HG03342 (cell line): ENCODE data around the gene ARHGAP21.
"Not testable (repeated sequence)": the region's sequence is repeated elsewhere in the genome, so short reads cannot be mapped to it uniquely, and the experiment has no call there.

Source experiments
- ATAC-seq: cut with Tn5 transposase; IDR thresholded peaks from one replicate; pipeline ENCODE4 v1.9.1; 2021; ENCODE audit warnings: mild to moderate bottlenecking, moderate library complexity; ENCODE audit not compliant: unreplicated experiment

Gene ARHGAP21

DNA sequence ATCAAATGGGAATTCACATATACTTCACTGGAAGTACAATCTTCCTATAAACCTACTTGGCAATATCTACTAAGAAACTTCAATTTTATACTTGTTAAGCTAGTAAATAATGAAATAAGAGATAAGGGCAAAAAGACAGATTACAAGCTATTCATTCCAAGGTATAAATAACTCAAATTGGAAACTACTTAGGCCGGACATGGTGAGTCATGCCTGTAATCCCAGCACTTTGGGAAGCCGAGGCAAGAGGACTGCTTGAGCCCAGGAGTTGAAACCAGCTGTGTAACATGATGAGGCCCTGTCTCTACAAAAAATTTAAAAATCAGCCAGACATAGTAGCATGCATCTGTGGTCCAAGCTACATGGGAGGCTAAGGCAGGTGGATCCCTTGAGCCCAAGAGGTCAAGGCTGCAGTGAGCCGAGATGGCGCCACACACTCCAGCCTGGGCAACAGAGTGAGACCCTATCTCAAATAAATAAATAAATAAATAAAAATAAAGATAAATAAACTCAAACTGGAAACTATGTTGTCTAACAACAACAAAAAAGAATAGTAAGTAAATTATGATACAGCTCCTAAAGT is 37.6 kb downstream of the ARHGAP21 start:
- ATAC-seq = no peak

DNA sequence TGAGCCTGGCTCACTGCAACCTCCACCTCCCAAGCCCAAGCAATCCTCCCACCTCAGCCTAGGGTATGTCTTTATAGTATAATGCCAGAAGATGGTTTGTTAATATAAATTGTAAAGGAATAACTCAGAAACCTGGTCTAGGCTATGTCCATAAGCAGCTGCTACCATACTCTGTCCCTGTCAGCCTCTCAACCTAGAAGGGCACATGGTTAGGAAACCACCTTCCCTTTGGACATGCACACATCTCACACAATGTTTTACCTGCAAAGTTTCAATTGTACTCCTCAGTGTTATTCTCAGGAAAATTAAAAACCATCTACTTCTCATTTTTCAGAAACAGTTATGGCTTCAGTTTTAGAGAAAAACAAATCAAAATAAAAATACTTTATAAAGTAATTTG is 40.1 kb downstream of the ARHGAP21 start:
- ATAC-seq = no peak

DNA sequence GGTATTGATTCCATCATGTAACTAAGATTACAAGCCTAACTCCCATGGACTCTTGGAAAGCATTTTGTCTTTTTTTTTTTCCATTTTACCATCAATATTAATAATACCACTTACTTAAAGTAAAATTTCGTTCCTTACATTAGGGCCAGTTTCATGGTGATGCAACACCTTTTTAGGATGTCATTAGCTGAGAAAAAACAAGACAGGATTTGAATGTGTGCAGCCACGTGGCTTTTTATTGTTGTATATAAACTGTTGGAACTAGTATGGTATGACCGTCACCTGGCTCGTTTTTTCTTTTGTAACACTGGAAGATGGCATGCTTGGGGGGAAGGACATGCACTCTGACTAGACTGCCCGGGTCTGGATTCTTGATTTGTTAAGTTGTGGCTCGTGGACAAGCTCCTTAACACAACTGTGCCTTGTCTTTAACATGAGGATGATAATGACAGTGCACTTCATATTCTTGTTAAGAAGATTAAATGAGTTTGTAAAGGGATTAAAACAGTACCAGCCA is 42.1 kb downstream of the ARHGAP21 start:
- ATAC-seq = no peak

DNA sequence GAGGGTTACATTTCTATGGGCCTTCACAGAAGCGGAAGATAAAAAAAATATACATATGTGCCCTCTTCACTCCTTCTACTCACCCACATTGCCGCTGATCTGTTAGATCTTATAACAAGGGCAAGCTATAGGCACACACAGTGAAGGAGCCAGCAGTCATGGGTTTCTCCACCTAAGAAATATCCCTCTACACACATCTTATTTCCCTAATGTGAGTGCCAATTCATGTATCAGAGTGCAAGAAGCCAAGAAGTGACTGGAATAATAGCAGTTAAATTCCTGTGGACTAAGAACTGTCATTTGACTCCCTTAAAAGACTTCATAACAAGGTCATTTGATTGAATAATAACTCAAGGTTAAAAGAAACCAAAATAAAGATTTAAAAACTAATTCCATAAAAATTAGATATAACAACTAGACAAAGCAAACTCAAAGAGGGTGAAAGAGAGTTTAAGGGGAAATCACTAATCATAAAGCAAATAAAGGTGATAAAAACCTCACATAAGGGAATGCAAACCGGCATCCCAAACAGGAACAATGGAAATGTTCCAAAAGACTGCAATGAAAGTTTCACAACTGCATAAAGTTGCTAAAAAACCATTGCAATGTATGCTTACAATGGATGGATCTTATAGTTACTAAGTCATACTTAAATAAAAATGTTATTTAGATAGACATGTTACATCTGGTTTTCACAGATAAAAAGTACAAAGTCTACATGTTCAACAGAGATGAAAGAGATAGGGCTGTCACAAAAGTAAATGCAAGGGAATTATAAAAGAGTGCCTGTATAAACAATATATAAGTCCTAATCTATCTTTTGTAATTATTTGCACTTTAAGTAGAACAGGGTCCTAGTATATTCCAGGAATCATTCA is 42.8 kb downstream of the ARHGAP21 start:
- no peak for ATAC-seq

DNA sequence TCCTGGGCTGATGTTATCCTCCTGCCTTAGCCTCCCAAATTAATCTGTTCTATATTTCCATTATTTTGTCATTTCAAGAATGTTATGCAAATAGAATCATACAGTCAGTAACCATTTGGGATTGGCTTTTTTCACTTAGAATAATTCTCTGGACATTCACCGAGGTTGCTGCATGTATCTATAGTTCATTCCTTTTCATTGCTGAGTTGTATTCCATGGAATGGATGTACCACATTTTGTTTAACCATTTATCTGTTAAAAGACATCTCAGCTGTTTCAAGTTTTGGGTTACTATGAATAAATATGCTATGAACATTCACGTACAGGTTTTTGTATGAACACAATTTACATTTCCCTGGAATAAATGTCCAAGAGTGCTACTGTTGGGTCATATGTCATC is 44.9 kb downstream of the ARHGAP21 start:
- ATAC-seq = no peak

DNA sequence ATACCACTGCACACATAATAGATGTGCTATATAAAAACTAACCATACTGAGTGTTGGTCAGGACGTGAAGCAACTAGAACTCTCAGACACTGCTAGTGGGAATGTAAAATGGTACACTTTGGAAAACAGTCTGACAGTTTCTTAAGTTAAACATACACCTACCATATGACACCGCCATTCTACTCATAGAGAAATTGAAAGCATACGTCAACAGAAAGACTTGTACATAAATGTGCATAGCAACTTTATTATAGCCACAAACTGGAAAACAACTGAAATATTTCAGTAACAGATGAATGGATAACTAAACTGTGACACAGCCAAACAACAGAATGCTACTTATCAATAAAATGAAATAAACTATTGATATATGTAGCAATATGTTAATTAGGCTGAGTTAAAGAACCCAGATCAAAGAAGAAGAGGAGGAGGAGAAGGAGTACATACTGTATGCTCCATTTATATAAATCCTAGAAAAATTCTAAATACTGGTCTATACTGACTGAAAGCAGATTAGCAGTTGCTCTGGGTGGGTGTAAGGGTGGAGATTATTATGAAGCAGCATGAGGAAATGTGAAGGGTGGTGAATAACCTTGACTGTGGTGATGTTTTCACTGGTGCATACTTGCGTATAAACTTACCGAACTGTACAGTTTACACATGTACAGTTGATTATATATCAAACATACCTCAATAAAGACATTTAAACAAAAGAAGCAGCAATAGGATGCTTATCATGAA is 48.6 kb downstream of the ARHGAP21 start:
- no peak for ATAC-seq

DNA sequence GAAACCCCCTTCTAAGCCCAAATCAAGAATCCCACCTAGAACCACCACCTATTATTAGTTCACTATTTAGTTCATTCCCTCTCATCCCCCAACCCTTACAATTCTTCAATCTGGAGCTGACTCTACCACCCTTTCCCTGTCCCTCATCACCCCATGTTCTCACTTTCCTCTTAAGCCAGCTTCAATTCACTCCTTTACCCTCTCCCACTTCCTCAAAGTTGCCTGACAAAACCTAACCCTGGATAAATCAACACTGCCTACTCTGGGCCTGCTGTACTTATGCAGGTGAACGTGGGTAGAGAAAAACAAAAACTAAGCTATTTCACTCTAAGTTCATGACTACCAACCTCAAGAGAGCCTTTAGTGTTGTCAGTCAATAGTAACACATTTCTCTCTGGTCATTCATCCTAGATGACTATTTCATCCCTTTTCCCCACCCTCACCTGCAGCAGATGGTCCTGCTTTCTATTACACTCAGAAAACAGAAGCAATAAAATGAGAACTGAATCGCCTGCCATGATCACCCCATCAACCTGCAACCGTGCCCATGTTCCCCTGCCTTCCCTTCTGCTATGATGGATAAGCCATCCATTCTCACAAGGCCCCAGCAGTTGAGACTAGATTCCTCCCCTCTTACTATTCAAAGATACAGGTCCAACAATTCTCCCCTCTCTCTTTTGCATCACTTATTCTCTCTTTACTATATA is 52.6 kb downstream of the ARHGAP21 start:
- no peak for ATAC-seq

DNA sequence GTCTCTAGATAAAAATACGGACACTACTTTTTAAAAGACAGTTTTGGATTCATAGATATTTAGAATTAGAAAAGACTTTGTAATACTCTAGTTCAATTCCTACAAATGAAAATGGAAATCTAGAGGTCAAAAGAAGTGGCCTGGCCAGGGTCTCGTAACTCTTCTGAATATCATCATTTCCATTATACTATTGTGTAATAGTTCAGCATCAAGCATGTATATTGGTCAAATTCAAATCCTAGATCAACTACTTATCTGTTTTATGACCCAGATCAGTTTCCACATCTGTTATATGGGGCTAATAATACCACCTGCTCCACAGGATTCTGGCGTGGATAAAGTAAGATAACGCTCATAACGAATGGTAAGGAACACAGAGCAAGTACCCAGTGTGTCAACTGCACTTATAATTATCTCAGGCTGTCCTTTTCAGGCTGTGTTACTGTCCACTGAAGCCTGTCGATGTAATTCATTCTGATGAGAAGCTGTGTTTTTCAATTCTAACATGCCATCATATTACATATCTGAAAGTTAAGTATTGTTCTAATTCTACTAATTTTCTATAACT is 54.3 kb downstream of the ARHGAP21 start:
- ATAC-seq = no peak

DNA sequence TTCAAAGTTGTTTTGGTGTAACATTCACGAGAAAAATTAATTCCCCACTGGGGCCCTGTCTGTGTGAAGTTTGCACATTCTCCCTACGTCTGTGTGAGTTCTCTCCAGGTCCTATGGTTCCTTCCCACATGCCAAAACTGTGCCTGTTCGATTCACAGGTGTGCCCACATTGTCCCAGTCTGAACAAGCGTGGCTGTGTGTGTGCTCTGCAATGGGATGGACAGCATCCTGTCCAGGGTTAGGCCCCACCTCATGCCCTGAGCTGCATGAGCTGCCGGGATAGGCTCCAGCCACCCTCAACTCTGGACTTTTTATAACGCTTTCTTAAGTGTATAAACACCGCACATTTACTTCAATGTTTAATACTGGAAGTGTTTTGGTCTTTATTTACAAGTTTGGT is 55.4 kb downstream of the ARHGAP21 start:
- ATAC-seq = no peak

DNA sequence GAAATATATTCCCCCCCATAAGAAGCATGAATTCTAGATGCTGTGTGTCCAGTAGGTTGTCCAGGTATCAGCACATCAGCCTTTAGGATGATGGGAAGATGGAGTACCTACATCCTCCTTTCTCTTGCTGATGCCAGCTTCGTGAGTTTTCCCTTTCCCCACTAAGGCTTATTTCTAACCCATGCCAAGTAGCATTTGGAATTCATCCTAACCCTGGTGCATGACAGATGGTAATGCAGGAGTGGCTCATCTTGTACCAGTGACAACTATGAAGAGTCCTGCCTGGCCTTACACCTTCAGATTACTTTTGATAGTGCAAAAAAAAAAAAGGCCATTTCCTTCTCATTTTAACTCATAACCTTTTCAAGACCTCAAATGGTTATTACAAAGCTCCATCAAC is 58.7 kb downstream of the ARHGAP21 start:
- no peak for ATAC-seq

DNA sequence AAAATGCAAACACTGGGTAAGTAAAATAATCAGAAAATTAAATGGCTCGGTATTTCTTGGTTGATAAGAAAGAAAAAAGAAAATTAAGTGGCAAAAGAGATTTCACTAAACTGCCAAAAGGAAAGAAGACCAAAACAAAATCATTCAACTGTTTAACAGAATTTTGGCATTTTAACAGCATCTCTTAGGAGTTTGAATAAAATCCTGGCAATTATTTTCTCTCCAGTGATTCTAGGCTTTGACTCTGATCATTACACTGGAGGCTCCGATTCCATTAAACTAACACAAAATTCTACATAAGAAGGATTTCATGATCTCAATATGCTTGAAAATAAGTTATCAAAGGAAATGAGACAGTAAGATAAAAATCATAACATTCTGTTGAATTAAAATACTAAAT is 62.3 kb downstream of the ARHGAP21 start:
- no peak for ATAC-seq

DNA sequence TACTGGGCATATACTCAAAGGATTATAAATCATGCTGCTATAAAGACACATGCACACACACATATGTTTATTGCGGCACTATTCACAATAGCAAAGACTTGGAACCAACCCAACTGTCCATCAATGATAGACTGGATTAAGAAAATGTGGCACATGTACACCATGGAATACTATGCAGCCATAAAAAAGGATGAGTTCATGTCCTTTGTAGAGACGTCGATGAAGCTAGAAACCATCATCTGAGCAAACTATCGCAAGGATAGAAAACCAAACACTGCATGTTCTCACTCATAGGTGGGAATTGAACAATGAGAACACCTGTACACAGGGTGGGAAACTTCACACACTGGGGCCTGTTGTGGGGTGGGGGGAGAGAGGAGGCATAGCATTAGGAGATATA is 65.4 kb downstream of the ARHGAP21 start:
- not testable (repeated sequence) for ATAC-seq

DNA sequence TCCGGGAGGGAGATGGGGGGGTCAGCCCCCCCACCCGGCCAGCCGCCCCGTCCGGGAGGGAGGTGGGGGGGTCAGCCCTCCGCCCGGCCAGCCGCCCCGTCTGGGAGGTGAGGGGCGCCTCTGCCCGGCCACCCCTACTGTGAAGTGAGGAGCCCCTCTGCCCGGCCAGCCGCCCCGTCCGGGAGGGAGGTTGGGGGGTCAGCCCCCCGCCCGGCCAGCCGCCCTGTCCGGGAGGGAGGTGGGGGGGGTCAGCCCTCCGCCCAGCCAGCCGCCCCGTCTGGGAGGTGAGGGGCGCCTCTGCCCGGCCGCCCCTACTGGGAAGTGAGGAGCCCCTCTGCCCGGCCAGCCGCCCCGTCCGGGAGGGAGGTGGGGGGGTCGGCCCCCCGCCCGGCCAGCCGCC is 67.4 kb downstream of the ARHGAP21 start:
- ATAC-seq = not testable (repeated sequence)

DNA sequence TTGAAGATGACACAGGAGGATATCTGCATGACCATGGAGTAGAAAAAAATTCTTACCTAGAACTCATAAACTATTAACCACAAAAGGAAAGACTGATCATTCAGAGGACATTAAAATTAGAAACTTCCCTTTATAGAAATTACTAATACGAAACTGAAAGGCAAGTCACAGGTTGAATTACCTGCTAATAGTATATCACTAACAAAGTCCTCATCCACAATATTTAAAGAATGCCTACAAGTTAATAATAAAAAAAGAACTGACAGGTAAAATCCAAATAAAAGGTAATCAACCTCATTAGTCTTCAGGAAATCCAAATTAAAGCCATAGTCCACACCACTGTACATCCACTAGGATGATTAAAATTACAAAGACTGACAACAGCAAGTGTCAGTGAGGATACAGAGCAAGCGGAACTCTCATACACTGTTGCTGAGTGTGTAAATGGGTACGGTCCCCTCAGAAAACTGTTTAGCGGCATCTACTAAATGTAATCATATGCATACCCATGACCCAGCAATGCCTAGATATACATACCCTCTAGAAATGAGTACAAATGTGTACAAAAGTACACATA is 71.2 kb downstream of the ARHGAP21 start:
- ATAC-seq = peak; percentile 85

DNA sequence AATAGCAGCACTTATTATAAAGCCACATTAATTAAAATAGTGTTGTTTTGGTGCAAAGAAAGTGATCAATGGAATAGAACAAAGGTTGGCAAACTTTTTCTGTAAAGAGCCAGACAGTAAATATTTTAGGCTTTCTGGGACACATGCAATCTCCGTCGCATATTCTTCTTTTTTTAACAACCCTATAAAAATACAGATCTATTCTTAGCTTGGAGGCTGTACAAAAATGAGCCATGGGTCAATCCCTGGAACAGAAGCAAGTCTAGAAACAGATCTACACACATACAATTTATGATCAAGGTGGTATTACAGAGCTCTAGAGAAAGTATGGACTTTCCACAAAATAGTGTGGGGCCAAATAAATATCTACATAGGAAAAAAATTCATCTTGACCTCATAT is 71.8 kb downstream of the ARHGAP21 start:
- ATAC-seq = peak; percentile 11

DNA sequence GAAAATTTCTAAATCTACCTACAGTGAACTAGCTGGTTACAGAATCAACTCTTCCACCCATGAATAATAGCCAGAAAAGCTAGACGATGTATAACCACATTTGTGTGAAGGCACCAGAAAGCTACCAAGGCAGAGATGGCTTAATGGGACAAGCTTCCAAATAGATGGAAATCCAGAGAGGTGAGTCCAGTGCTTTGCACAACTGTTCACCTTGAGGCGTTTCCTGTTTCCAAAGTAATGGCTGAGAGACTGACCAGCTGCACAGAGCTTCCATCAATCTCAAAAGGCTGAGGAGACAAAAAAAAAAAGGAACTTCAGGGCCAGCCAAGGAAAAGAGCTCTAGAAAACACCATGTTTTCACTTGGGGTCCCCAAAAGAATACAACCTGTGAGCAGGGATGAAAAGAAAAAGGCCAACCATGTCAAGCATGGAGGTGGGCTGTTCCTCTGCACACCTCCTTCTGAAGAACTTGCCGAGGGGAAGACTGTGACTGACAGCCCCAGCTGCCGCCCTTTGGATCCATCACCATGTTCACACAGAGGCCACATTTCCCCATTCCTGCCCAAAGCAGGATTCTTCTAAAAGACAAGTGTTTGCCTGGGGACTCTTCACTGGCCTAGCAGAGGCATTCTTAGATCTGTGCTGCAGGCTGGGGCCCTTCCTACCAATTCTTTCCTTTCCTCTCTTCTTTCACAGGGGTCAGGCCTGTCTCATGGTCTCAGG is 72.9 kb downstream of the ARHGAP21 start:
- no peak for ATAC-seq

DNA sequence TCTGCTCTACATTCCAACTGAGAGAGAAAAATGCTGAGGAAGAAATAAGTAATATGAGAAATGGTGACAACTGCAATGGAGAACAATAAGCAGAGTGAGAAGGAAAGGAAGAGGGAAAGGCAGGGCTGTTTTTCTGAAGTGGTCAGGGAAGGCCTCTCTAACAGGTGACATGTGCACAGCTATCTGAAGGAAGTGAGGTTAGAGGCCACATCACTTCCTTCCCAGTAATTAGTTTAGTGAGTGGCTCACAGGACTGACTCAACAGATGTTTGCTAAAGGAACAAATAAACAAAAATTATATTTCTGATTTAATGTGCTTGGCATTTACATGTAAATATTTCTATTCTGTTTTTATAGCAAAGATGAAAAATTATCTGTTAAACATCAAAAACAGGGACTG is 77.9 kb downstream of the ARHGAP21 start:
- ATAC-seq = no peak

DNA sequence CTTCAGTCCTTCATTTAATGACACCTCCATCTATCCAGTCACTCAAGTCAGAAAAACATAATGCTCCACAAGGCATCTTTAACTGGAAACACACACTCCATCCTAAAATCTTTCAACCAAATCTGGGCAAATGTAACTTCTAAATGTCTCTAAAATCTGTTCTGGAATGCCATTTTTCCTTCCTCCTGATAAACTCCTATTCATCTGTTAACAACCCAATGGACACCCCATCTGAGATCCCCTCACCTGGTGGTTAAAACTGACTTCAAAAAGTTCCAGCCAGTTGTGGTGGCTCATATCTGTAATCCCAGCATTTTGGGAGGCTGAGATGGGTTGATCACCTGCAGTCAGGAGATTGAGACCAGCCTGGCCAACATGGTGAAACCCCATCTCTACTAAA is 78.7 kb downstream of the ARHGAP21 start:
- no peak for ATAC-seq

DNA sequence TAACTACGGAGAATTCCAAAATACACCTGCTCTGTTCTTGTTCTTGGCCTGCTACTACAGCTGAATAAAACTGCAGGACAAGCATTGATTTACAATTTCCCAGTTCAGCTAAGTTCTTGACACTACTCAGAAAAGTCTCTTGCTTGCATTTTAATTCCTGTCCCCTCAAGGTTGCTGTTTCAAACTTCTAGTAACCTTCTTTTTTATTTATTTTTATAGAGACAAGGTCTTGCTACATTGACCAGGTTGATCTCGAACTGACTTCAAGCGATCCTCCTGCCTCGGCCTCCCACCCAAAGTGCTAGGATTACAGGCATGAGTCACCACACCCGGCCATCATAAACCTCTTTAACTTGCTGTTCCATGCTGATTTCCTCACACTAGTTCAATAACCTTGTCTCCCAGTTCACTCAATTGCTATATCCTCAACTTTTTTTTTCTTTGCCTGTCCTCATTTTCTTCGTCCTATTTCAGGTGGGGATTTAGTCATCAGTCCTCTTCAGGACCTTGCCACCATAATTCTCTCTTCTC is 79.9 kb downstream of the ARHGAP21 start:
- ATAC-seq = no peak
